ENCODE results near the gene TEX13B.
A peak's percentile ranks its signal among the peaks of the same experiment; 100 is the strongest.

GRCh38 chrX:107978707-107979307 is 3.4 kb downstream of the TEX13B start:
- TF ChIP-seq CTCF (IDR thresholded peaks at IDR 0.05; ENCODE audit: extremely low read depth in 1 of 2, insufficient read depth in 1 of 2, low read depth in 1 of 2, low read length in 2 of 2) (peak; percentile 26 to 40), EZH2 (IDR thresholded peaks at IDR 0.05; ENCODE audit: borderline replicate concordance, low read depth, low read length, severe bottlenecking) (no peak), POLR2A (IDR thresholded peaks at IDR 0.05; ENCODE audit: low read depth, low read length) (no peak), MAX (IDR thresholded peaks at IDR 0.05; ENCODE audit: insufficient read depth, insufficient read length) (no peak), FOS (IDR thresholded peaks at IDR 0.05; ENCODE audit: borderline replicate concordance, insufficient read depth, low read length) (no peak), POLR2AphosphoS5 (IDR thresholded peaks at IDR 0.05; ENCODE audit: insufficient read depth, low read depth, low read length) (no peak)
